Activated CD4-positive, alpha-beta T cell treated with anti-CD3 and anti-CD28 coated beads, Interleukin-2, amount 50 U/mL, for 16 hours (primary cell): Measurements from ENCODE around the gene NCBP2.

Experiments used
- DNase-seq: peaks from one replicate; pipeline ENCODE4 v3.0.0-alpha.2; 2020

NCBP2 gene

GRCh38 chr3:196936288-196936687 lies 6.0 kb downstream of the NCBP2 start:
- no peak for DNase-seq

GRCh38 chr3:196932600-196932999 lies 9.7 kb downstream of the NCBP2 start:
- no peak for DNase-seq

DNA sequence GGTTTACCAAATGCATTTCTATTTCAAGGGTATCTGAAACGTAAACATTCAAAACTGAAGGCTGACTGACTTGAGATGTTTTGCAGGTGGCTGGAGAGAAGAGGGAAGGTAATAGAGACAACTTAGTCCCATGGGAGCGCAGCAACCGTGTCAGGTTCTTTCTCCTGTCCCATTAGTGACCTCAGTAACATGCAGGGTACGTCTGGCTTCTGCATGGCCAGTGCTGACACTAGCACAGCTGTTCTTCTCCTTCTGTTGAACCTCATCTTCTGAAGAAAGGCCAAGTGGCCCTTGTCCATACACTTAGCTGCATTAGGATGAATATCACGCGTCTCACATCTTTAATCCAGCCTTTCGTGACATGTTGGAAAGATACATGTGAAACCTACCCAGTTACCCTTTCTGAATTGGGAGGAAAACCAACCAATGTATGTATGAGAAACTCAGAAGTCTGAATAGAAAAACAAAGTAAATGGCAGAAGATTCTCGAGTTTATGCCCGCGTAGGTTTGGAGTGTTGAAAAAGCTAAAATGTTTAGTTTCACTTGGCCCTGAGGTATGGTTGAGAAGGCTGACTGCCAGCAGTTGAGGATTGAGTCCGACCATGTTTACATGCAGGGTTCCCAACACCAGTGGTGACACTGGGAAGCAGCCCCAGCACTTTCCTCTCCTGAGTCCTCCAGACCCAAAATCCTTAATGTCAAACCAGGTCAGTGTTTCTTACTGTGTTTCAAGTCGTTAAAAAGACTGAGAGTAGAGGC lies 10.3 kb downstream of the NCBP2 start:
- DNase-seq, result no peak

DNA sequence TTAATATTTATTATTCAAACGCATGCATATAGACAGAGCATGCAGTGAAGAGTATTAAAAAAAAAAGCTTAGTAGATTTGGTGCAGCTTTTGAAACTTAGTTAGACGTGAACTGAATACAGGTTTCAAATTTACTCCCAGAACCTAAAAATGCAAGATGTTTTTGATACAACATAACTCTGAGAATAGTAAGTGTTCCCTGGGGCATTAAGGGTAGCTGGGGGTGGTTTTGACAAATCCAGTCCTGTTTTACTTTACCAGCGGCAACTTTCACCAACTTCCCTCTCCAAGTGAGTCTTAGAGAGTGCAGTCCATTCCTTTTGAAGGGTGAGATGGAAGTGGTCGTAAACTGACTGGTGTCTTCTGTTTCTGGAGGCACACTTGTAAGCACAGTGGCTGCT lies 11.2 kb downstream of the NCBP2 start:
- no peak for DNase-seq

DNA sequence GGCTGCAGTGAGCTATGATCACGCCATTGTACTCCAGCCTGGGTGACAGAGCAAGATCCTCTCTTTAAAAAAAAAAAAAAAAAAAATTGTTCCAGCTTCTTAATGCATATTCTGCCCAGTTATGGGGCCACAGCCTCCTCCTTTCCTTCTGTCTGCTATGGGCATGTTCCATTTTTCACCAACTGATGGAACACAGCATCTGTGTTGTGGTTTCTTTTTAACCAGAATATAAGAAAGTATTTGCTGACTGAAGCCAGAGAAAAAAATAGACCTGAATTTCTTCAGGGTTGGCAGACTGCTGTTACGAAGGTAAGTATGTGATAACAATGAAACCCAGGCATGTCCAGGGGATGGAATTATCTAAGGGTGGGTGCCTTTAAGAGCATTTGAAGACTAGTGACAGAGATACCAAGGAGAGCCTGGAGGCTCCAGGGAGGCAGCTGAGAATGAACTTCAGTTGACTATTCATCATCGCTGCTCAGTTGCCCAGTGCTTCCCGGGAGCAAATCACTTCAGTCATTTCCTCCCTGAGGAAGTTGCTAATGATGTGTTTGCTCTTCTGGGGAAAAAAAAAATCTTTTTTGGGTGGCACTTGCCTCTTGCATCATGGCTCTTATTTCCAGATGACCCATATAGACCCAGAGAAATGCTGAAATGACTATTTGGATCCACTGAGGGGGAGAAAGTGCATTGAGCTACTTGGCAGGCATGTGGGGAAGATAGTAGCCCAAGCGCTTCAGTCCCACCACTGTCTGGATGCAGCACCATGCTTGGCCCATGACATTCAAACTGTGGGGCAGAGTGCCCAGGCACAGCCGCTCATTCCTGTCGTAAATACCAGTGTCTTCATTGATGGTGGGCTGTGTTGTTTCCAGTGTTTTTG lies 14.5 kb downstream of the NCBP2 start:
- DNase-seq, result no peak

DNA sequence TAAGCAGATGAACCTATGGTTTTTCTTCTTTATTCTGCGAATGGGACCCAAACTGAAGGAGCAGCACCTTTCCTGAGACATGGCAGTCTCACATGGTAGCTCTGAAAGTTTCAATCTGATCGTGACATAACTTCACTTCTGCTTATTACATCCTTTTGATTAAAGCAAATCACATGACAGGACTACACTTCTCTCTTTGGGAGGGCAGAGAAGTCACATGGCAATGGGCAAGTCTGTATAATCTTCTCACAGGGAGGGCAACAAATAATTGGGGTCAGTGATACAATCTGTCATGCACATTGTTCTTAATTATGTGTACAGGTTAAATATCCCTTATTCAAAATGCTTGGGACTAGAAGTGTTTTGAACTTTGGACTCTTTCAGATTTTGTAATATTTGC lies 21.6 kb downstream of the NCBP2 start:
- DNase-seq, result no peak

- DNase-seq, result no peak
Measured at GRCh38 chr3:196918968-196919367, 23.4 kb downstream of the NCBP2 start.

DNA sequence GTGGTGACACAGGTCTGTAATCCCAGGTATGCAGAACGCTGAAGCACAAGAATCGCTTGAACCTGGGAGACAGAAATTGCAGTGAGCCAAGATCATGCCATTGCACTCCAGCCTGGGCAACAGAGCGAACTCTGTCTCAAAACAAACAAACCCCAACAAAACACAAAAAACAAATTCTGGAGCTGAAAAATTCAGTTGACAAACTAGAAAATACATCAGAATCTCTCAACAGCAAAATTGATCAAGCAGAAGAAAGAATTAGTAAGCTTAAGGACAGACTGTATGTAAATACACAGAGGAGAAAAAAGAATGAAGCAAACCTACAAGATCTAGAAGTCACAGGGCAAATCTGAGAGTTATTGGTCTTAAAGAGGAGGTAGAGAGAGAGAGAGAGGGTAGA lies 25.3 kb downstream of the NCBP2 start:
- DNase-seq, result no peak

DNA sequence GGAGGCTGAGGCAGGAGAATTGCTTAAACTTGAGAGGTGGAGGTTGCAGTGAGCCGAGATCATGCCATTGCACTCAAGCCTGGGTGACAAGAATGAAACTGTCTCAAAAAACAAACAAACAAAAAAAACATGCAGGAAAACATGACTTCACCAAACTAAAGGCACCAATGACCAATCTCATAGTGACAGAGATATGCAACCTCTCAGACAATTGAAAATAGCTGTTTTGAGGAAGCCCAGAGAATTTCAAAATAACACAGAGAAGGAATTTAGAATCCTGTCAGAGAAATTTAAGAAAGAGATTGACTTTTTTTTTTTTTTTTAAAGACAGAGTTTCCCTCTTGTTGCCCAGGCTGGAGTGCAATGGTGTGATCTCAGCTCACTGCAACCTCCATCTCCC lies 26.1 kb downstream of the NCBP2 start:
- DNase-seq, result no peak

GRCh38 chr3:196915375-196915774 lies 27.0 kb downstream of the NCBP2 start:
- no peak for DNase-seq

DNA sequence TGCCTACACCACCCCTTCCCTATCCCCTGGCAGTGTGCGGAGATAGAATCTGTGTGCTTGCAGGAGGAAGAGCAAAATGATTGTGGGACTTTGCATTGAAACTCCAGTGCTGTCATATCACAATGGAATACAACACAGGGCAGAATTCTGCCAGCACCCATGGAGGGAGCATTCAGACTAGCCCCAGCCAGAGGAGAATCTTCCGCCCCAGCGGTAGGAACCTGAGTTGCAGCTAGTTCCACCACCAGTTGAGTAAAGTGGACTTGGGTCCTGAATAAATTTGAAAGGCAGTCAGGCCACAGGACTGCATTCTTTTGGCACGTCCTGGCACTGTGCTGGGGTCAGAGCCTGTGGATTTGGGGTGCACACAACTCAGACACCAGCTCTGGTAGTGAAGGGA lies 27.5 kb downstream of the NCBP2 start:
- no peak for DNase-seq

DNA sequence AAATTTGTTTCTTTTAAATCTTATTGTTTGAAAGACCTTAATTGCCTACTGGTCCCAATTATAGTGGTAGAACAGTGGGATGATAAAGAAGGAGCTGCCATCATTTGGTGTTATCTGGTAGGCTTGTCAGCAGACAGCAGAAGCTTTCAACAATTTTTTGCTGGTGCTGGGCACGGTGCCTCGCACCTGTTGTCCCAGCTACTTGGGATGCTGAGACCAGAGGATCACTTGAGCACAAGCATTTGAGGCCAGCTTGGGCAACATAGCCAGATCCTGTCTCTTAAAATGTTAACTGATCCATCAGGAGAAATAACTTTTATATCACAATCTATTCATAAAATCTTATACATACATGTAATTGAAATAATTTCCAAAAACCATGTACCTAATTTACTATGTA lies 38.6 kb downstream of the NCBP2 start:
- DNase-seq, result no peak

DNA sequence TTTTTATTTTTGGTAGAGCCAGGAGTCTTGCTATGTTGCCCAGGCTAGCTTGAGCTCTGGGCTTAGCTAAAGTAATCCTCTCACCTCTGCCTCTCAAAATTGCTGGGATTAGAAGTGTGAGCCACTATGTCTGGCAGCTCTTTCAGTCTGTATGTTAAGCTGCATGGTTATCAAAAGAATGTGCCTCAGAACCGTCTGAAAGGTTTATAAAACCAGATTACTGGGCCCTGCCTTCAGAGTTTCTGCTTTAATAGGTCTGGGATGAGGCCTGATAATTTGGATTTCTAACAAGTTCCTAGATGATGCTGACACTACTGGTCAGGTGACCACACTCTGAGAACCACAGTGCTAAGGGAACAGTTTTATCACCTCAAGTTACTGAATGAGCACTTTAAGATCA lies 40.0 kb downstream of the NCBP2 start:
- DNase-seq, result no peak

DNA sequence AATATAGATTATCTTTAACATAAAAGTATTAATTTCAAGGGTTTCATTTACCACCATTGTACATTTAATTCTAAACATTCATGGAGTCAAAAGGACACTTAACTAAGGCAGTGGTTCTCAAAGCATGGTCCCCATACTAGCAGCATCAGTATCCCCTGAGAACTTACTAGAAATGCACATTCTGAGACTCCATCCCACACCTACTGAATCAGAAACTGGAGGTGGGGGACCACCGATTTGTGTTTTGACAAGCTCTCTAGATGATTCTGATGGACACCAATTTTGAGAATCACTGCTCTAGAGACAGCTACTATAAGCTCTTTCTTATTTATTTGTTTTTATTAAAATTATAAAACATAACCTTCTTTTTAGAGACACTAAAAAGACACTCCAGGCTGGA lies 40.6 kb downstream of the NCBP2 start:
- no peak for DNase-seq

DNA sequence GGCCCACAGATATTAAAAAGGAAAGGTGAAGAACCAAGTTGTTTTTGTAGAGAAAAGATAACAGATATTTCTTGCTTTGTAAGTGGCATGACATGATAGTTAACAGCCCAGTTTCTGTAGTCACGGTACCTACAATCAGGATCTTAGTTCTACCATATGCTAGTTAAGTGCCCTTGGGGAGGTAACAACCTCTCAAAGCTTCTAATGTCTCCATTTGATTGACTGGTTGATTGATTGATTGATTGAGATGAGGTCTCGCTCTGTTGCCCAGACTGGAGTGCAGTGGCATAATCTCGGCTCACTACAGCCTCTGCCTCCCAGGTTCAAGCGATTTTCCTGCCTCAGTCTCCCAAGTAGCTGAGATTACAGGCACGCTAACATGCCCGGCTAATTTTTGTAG lies 46.1 kb downstream of the NCBP2 start:
- no peak for DNase-seq

GRCh38 chr3:196894557-196895295 lies 47.6 kb downstream of the NCBP2 start:
- DNase-seq, result no peak

DNA sequence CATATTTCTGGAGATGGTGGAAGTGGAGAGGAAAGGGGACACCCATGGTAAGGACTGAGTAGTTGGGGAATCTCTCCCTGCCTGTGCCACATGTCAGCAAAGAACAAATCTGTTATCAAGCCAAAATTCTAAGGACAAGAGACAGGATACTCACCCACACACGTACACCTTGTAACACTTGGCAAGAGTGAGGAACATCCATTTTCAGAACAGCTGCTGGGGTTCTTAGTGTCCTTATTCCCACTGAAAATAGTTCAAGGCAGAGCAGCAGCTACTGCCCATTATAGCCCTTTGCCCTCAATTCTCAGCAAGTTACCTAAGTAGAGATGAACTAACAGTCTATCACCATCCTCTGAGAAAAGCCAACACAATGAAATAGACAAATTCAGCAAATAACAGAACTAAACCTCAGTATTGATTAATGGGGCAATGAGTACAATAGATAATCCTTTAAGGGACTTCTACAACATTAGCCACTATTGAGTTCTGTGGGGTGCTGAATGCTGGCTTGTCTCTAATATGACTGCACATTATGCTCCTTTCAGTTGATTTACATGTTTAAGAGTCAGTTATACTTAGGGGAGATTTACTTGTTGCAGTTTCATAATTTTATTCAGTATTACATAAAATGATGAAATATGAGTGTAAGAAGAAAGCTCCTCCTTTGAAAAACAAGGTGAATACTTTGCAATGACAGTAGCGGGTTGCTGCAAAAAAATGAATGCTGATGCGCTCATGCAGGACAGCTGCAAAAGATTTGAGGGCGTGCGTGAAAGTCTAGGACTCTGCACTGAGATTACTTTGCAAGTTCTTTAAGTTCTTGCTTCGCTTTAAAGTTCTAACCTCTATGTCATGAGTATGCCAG lies 52.3 kb downstream of the NCBP2 start:
- DNase-seq, result no peak

- DNase-seq, result peak; percentile 61
Measured at GRCh38 chr3:196886144-196886543, 56.2 kb downstream of the NCBP2 start.
